ENCODE results near the gene CFAP74.

CFAP74 gene

GRCh38 chr1:2042830-2043773, 39.5 kb upstream of the CFAP74 start:
- no peak for DNase-seq (ENCODE audit: low read depth in 2 of 2)

GRCh38 chr1:2041887-2042286, 38.3 kb upstream of the CFAP74 start:
- DNase-seq (ENCODE audit: low read depth in 2 of 2) = no peak

GRCh38 chr1:2041305-2041704, 37.7 kb upstream of the CFAP74 start:
- DNase-seq (ENCODE audit: low read depth in 2 of 2) = no peak

- DNase-seq (ENCODE audit: low read depth in 2 of 2) = no peak
These were observed 35.7 kb upstream of the CFAP74 start for GRCh38 chr1:2039251-2039650.

GRCh38 chr1:2038229-2038628, 34.6 kb upstream of the CFAP74 start:
- DNase-seq (ENCODE audit: low read depth in 2 of 2) = no peak

- no peak for DNase-seq (ENCODE audit: low read depth in 2 of 2)
These were observed 33.9 kb upstream of the CFAP74 start for GRCh38 chr1:2037314-2037979.

GRCh38 chr1:2036287-2036686, 32.7 kb upstream of the CFAP74 start:
- DNase-seq (ENCODE audit: low read depth in 2 of 2) = no peak

- DNase-seq (ENCODE audit: low read depth in 2 of 2) = no peak
These were observed 29.6 kb upstream of the CFAP74 start for GRCh38 chr1:2033165-2033564.

GRCh38 chr1:2032737-2033136, 29.2 kb upstream of the CFAP74 start:
- no peak for DNase-seq (ENCODE audit: low read depth in 2 of 2)

- DNase-seq (ENCODE audit: low read depth in 2 of 2) = no peak
These were observed 28.3 kb upstream of the CFAP74 start for GRCh38 chr1:2031546-2032540.

GRCh38 chr1:2030076-2030871, 26.7 kb upstream of the CFAP74 start:
- no peak for DNase-seq (ENCODE audit: low read depth in 2 of 2)

- no peak for DNase-seq (ENCODE audit: low read depth in 2 of 2)
These were observed 26.0 kb upstream of the CFAP74 start for GRCh38 chr1:2029561-2029960.

- no peak for DNase-seq (ENCODE audit: low read depth in 2 of 2)
These were observed 25.4 kb upstream of the CFAP74 start for GRCh38 chr1:2028870-2029560.

GRCh38 chr1:2027961-2028583, 24.5 kb upstream of the CFAP74 start:
- DNase-seq (ENCODE audit: low read depth in 2 of 2) = no peak

- no peak for DNase-seq (ENCODE audit: low read depth in 2 of 2)
These were observed 21.9 kb upstream of the CFAP74 start for GRCh38 chr1:2025491-2025981.

- DNase-seq (ENCODE audit: low read depth in 2 of 2) = no peak
These were observed 21.3 kb upstream of the CFAP74 start for GRCh38 chr1:2024887-2025286.

- DNase-seq (ENCODE audit: low read depth in 2 of 2) = no peak
These were observed 20.9 kb upstream of the CFAP74 start for GRCh38 chr1:2024451-2024850.

GRCh38 chr1:2023187-2023586, 19.6 kb upstream of the CFAP74 start:
- DNase-seq (ENCODE audit: low read depth in 2 of 2) = no peak

GRCh38 chr1:2022063-2022770, 18.6 kb upstream of the CFAP74 start:
- DNase-seq (ENCODE audit: low read depth in 2 of 2) = no peak
